Activated naive CD4-positive, alpha-beta T cell treated with anti-CD3 and anti-CD28 coated beads, Interleukin-2, amount 50 U/mL, for 72 hours (primary cell): ENCODE measurements around the gene SLC25A51. TPM values are rescaled to one million over a fixed set of nuclear protein-coding genes. Genes with fewer than 3 reads are reported as not detected.

Source experiments
- ATAC-seq, 2 donors: fragments of 150-1000 bp; cut with Tn5 transposase; 2 replicates each; pipeline ENCODE4 v1.10.0; 2021; ENCODE audit warnings: mild to moderate bottlenecking in 2 of 2, moderate library complexity in 2 of 2
- DNase-seq, 2 donors: peaks; one replicate each; pipeline ENCODE4 v3.0.0; 2021 to 2022; ENCODE audit warnings: low spot score in 2 of 2
- H3K27ac Mint-ChIP-seq, 2 donors: one replicate each; pipeline ENCODE4 v1.8.0; 2022; ENCODE audit warnings: mild to moderate bottlenecking in 2 of 2, mixed read lengths in 2 of 2
- H3K36me3 Mint-ChIP-seq, 2 donors: one replicate each; pipeline ENCODE4 v1.8.0; 2022; ENCODE audit warnings: mixed read lengths in 2 of 2
- H3K9me3 Mint-ChIP-seq, 2 donors: one replicate each; pipeline ENCODE4 v1.8.0; 2022; ENCODE audit warnings: mixed read lengths in 2 of 2
- total RNA-seq, 2 donors: library from RNA; stranded (reverse); gene quantifications; one replicate each; pipeline ENCODE4 v1.2.3, GENCODE V29; 2022

The SLC25A51 gene
- total RNA-seq, 2 donors from 2014 or later: 20.2 to 24.5 TPM

DNA sequence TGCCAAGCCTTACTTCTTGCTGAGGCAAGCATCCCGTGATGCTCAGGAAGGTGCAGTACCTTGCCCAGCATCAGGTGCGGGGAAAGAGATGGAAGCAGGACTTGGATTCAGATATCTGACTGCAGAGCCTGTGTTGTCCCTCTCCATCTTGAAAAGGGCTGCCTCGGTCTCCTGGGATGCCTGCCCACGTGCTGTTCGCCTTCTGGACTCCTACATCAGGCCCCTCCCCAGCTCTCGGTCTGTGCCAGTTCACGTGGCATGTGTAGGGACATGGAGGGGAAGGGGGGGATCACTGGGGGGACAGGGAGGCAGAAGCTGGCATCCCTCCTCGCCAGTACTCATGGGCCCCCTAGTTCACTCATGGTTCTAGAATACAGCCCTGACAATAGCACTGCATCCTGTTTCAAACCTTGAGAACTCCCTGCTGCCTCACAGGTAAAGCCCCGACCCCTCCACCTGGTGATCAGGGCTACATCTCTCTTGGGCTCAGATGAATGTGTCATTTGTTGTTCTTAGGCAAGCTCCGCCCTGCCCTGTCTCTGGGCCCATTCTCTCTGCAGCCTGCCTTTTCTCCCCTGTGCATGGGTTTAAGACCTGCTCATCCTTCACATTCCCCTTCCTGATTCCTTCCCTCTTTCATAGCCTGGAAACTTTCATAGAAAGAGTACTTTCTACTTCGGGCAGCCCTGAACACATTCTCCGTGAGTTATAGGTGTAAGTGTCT is 38.9 kb upstream of the SLC25A51 start:
- ATAC-seq (no peak), DNase-seq (no peak)
- Mint-ChIP-seq H3K36me3 (no peaks in the 10 kb centered on the region), H3K27ac (no peak overlapping the region), H3K9me3 (no peaks in the 10 kb centered on the region)

DNA sequence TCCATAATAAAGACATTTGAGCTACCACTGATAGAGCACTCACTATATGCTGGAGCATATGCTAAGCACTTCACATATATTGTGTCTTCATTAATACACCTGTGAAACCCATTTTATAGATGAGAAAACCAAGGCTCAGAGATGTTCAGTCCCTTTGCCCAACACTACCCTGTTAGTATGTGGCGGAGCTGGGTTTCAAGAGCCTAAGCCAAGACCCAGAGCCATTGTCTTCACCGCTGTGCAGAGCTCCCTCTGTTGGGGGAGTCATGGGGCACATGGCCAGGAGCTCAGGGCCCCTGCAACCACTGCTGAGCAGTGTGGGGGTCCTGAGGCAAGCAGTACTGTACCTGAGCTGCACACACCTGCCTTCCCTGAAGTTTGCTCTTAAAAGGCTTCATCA is 37.3 kb upstream of the SLC25A51 start:
- DNase-seq (no peak), ATAC-seq (no peak)
- H3K36me3 Mint-ChIP-seq: no peaks in the 10 kb centered on the region
- H3K9me3 Mint-ChIP-seq: no peaks in the 10 kb centered on the region
- no peak overlapping the region for H3K27ac Mint-ChIP-seq

DNA sequence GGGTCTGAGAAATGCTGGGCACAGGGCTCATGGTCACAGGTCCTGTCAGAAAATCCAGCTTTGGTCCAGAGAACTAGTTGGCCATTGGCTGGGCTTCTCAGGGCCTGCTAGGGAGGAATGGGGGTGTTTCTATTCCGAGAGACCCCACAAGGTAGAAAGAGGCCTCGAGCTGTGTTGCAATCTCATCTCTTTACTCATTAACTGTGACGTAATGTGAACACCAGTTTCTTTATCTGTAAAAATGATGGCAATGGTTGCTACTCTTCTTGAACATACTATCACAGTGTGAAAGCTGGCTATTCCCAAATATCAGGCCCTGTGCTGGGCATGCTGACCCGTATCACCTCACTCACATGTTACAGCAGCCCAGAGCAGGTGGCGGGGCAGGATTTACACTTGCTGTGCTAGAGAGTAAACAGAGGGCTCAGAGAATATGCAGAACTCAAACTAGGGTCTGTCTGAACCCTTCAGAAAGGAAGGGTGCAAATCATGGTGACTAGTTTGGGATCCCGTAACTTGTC is 35.7 kb upstream of the SLC25A51 start:
- Mint-ChIP-seq H3K27ac (peak overlapping the region in 1 of 2 donors; percentile 66), H3K36me3 (no peaks in the 10 kb centered on the region), H3K9me3 (no peaks in the 10 kb centered on the region)
- ATAC-seq: no peak
- DNase-seq: no peak

DNA sequence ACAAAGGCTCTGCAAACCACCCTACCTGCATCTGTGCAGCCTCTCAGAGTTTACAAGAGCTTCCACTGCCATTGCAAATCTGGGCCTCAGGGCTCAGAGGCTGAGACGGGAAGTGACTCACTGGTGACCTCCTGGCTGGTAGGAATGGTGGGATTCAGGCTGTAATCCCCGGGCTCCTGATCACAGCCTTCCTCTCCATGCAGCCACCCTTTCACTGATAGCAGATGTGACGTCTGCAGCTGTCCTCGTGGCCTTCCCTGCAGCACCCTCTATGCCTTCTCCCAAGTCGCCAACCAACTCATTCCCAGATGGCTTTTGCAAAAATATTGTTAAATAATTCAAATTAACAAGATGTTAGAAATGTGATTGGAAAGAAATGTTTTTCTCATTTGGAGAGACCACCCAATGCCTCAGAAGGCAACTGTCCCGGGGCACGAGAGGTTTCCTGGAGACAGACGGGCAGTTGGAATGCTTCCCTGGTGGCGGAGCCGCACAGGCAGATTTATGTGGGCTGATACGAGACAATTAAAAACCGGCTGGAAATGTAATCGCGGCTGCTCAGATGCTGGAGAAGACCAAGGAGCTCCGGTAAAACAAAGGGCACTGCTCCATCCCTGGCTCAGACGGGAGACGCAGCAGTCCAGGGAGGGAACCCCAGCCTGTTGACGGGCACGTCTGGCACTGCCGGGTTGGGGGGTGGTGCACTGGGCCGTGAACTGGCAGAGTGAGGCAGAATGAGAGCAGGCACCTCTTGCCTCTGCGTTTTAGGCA is 34.4 kb upstream of the SLC25A51 start:
- H3K9me3 Mint-ChIP-seq: no peaks in the 10 kb centered on the region
- no peaks in the 10 kb centered on the region for H3K36me3 Mint-ChIP-seq
- H3K27ac Mint-ChIP-seq: no peak overlapping the region
- DNase-seq: no peak
- ATAC-seq: no peak

DNA sequence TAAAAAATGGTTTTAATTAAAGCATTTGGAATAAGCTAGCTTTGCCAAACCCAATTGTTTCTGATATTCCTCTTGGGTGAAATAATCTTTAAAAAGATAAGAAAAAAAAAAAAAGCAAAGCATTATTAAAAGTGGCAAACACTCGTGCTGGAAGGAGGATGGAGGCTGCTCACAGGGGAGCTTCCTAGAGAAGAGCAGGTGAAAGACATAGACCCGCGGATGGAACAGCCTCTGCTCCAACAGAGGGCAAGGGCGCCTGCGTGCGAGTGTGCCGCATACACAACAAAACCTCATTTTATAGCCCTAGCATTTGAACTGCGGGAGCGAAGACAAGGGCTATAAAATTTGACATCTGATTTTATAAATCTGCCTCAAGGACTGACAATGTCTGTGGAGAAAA is 33.4 kb upstream of the SLC25A51 start:
- Mint-ChIP-seq H3K36me3 (no peaks in the 10 kb centered on the region), H3K27ac (no peak overlapping the region), H3K9me3 (no peaks in the 10 kb centered on the region)
- no peak for ATAC-seq
- no peak for DNase-seq

DNA sequence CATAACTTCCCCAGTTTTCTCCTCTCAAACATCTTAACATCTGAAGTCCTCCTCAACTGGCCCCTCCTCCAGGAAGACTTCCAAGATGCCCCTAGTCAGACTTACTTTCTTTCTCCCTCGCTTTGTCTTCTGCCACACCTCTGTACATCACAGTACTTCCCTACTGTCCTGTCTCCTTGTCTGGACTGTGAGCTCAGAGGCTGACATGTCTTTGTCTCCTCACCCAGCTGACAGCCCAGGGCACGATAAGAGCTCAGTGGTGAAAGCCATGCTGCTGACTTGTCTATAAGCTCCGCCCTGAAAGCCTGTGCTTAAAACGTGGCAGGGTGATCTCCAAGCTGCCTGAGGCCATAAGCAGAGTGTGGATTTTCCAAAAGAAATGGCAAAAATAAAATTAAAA is 33.0 kb upstream of the SLC25A51 start:
- no peak for DNase-seq
- ATAC-seq: no peak
- no peaks in the 10 kb centered on the region for H3K36me3 Mint-ChIP-seq
- H3K9me3 Mint-ChIP-seq: no peaks in the 10 kb centered on the region
- H3K27ac Mint-ChIP-seq: peak overlapping the region in 1 of 2 donors; percentile 52

DNA sequence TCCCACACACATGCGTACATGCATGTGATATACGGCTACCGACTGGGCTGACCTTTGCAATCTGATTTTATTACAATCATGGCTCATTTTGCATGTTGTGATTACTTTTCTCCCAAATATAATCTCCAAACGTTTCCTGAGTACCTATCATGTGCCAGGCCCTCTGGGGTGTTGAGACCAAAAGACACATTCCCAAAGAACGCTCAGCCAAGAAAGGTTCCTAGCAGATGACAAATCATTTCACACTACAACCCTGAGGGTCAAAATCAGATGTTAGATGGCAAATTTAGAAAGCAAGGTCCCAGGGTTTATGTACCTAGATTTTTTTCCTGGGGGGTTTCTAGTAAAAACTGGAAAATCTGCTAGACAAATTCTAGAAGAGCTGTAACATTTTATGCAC is 32.4 kb upstream of the SLC25A51 start:
- Mint-ChIP-seq H3K27ac (no peak overlapping the region), H3K9me3 (no peaks in the 10 kb centered on the region), H3K36me3 (no peaks in the 10 kb centered on the region)
- DNase-seq (no peak), ATAC-seq (no peak)

DNA sequence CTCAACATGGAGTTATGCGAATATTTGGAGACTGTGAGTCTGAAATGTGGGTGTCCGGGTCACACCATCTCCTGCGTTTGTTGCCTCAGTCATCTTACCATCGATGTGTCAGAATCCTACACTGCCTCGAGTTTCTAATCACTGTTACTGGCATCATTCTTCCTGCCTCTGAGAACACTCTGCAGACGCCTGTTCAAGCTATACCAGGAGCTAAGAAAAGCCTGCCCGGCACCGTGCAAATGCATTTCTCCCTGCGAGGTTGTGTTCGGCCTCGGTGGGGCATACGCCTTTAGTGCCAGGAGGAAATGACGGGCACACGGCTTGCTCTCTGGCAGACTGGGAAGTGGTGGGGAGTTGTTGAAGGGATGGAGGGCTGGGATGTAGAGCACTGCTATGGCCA is 31.2 kb upstream of the SLC25A51 start:
- ATAC-seq (no peak), DNase-seq (no peak)
- H3K9me3 Mint-ChIP-seq: no peaks in the 10 kb centered on the region
- no peaks in the 10 kb centered on the region for H3K36me3 Mint-ChIP-seq
- H3K27ac Mint-ChIP-seq: no peak overlapping the region

DNA sequence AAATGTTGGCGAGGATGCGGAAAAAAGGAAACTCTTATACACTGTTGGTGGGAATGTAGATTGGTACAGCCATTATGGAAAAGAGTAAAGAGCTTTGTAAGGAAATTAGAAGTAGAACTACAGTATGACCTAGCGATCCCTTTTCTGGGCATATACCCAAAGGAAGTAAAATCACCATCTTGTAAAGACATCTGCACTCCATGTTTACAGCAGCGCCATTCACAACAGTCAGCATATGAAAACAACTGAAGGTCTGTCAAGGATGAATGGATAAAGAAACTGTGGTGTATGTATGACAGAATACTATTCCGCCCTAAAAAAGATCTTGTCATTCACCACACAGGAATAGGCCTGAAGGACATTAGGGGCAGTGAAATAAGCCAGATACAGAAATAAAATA is 27.7 kb upstream of the SLC25A51 start:
- ATAC-seq (no peak), DNase-seq (no peak)
- Mint-ChIP-seq H3K9me3 (no peaks in the 10 kb centered on the region), H3K27ac (no peak overlapping the region), H3K36me3 (no peaks in the 10 kb centered on the region)

DNA sequence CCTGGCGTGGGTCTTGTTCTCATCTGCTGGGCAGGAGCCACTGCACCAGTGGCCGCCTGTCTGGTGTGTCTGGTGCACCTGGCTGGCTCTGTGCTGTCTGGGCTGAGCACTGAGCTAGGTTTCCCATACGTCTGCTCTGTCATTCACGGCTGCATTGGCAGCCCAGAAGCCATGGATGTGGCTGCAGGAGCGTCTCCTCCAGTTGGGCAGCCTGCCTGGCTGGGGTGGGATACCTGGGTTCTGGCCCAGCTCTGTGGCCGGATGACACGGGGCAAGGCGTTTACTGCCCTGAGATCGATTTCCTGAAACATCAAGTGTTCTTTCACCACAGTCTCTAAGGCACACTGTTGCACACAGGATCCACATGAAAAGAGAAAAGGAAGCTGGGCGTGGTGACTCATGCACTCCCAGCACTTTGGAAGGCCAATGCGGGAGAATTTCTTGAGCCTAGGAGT is 25.5 kb upstream of the SLC25A51 start:
- DNase-seq: no peak
- no peak for ATAC-seq
- Mint-ChIP-seq H3K27ac (no peak overlapping the region), H3K36me3 (no peaks in the 10 kb centered on the region), H3K9me3 (no peaks in the 10 kb centered on the region)

DNA sequence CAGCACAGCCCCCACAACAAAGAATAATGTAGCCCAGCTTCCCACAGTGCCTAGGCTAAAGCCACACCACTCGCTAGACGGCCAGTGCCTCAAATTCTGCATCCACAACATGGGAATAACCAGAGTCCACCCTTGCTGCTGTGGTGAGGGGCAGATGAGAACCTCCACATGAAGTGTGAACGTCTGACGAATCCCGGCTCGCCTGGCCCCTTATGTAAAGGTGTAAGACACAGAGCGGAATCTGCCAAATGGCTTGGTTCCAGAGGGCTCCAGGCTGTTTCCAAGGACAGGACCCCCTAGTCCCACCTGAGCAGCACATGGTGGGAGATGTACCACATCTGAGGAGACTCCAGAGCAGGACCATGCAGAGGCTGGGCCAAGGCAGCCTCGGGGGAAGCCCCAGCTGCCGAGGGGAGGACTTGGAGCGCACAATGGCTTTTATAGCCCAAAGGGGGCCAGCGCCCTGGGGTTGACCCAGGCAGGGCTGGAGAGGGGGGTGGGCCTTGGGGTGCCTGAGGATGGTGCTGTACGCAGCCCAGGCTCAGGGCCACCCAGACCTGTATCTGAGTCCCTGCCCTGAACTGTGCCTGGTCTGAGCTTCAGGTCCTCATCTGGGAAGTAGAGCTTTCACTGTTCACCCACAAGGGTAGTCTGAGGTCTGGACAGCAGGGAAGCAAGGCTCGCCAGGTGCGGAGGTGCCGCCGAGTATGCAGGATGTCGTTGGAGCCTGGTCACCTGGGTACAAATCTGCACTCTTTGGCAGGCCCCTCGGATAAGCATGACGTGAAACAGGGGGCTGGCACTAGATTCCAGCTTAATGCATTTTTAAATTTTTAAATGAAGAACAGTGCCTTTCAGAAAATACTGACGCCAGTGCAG is 24.9 kb upstream of the SLC25A51 start:
- DNase-seq: no peak
- no peaks in the 10 kb centered on the region for H3K9me3 Mint-ChIP-seq
- H3K36me3 Mint-ChIP-seq: no peaks in the 10 kb centered on the region
- no peak for ATAC-seq
- H3K27ac Mint-ChIP-seq: no peak overlapping the region

DNA sequence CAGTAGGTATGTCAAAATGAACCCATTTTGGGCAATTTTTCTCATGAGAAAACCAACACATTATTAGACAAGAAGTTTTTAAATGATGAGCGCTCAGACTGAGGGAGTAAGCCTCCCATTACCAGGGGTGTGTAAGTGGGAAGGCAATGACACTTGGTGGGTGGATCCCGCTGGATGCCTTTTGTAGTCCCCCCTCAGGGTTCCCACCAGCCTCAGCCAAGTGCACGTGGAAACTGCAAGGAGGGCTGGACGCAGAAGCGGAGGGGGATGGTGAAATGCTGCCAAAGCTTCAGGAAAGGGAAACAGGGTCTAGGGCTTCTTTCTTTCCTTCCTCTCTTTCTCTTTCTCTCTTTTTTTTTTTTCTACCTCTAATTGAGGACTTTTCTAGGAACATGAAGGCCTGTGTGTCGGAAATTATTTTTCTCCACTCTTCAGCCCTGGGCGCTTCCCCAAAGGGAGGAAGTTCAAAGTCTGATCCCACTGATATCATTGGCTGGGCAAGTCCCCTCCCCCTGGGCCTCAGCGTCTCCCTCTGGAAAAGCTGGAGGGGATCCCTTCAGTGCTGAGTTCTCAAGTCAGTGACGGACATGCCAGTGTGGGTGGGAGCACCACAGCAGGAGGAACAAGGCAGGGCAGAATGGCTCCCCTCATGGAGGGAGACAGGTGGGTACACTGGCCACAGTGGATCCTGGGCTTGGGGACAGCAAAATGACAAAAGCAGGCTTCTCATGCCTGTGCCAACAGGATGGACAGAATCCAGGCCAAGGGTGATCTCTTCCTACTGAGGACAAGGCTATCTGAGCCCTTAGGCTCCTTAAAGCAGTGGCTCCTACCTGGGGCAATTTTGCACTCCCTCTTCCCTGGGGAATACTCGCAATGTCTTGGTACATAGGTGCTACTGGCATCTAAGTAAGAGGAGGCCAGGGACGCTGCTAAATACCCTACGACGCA is 23.9 kb upstream of the SLC25A51 start:
- Mint-ChIP-seq H3K36me3 (no peaks in the 10 kb centered on the region), H3K9me3 (no peaks in the 10 kb centered on the region), H3K27ac (no peak overlapping the region)
- ATAC-seq (no peak), DNase-seq (no peak)

DNA sequence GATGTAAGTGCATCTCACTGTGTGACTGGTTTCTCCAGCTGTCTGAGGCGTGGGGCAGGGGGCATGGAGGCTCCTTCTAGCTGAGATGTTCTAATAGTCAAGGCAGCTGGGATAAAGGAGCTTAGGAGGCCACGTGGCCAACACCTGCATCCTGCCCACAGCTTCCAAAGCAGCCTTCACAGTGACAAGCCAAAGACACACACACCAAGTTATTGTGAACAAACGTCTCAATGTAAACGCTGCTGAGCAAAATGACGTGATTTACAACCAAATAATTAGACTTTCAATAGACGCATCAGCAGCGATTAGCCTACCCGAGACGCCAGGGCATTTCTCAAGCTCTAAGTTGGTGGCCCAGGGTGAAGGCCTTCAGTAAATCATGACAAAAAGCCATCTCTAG is 23.2 kb upstream of the SLC25A51 start:
- DNase-seq (no peak), ATAC-seq (no peak)
- Mint-ChIP-seq H3K36me3 (no peaks in the 10 kb centered on the region), H3K9me3 (no peaks in the 10 kb centered on the region), H3K27ac (no peak overlapping the region)

DNA sequence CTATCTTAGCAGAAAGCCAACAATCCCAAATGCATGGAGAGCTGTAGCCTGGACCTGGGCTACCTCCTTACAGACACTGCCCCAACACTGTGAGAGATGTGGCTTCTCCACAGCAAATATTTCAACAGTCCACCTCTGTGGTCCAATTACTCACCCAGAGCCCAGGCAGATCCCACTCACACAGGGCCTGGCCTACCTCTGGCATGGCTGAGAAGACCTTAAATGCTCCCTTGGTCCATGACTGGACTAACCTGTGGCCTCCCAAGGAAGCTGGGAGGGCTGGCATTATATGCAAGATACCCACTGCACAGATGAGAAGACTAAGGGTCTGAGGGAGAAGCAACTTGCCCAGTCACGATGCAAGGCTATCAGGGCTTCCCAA is 22.8 kb upstream of the SLC25A51 start:
- DNase-seq (no peak), ATAC-seq (no peak)
- Mint-ChIP-seq H3K9me3 (no peaks in the 10 kb centered on the region), H3K27ac (peak overlapping the region in 1 of 2 donors; percentile 22), H3K36me3 (no peaks in the 10 kb centered on the region)

DNA sequence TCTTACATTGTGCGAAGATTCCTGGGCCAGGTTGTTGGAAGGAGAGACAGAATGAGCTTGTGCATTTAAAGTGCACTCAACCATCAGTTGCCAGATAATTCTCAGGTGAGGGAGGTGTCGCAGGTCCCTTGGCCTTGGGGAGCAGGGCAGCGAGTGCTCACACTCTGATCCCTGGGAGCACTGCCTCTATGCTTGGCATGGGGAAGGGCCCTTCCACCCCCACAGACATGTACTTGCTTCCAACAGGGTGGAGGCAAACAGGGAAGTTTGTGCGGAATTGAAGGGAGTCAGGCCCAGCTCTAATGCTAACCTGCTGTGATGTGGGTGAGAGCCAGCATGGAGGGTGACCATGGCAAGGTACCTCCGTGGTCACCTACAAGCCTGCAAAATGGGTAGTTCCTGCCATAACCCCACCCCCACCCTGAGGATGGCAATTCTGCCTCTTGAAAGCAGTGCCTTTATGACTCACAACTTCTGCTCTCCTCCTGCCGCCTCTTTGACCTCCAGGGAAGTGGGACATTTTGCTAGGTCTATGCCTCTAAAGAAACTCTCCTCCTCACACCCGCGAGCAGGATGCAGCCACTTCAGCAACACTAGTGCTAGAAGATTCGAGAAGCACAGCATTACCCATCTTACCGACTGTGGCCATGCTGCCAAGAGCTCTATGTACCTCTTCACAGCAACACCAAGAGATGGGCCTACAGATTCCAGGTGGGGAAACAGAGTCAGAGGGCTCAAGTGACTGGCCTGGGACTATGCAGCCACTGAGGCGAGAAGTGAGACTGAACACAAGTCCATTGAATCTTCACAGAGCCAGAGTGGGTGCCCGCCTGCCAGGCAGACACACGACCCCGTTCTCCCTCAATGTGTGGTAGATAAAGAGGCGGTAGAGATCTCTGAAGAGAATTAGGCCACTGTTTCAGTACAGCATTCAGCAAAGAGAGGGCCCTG is 22.1 kb upstream of the SLC25A51 start:
- Mint-ChIP-seq H3K27ac (no peak overlapping the region), H3K36me3 (no peaks in the 10 kb centered on the region), H3K9me3 (no peaks in the 10 kb centered on the region)
- DNase-seq (no peak), ATAC-seq (peak; percentile 22 to 46)
